Activated CD8-positive, alpha-beta memory T cell treated with anti-CD3 and anti-CD28 coated beads, Interleukin-2, amount 50 U/mL, for 24 hours (primary cell): Measurements from ENCODE around the gene PITHD1.
"Not testable (repeated sequence)": the region's sequence is repeated elsewhere in the genome, so short reads cannot be mapped to it uniquely, and the experiment has no call there.

ENCODE experiments used
- DNase-seq: peaks from one replicate; pipeline ENCODE4 v3.0.0-alpha.2; 2020; ENCODE audit errors: extremely low read depth

PITHD1 gene

GRCh38 chr1:23772854-23773242 lies 5.4 kb upstream of the PITHD1 start:
- no peak for DNase-seq

DNA sequence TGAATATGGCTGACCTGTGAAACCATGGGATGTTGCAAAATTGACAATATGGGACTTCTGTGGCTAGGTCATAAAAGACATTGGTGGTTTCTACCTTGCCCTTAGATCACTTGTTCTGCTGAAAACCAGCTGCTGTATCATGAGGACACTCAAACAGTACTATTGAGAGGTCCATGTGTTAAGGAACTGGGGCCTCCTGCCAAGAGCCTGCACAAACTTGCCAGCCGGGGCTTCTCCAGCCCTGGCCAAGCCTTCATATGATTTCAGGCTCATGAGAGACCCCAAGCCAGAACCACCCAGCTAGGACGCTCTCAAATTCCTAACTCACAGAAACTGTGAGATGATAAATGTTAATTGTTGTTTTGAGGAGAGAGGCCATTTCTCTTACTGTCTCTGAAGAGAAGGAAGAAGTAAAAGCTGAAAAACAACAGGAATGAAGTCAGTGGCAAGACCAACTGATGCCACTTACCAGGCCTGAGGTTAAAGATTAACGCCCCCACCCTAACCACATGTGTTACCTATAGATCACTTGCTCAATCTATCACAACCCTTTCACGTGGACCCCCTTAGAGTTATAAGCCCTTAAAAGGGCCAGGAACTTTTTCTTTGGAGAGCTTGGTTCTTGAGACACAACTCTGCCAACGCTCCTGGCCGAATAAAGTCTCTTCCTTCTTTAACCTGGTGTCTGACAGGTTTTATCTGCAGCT lies 3.9 kb upstream of the PITHD1 start:
- no peak for DNase-seq

DNA sequence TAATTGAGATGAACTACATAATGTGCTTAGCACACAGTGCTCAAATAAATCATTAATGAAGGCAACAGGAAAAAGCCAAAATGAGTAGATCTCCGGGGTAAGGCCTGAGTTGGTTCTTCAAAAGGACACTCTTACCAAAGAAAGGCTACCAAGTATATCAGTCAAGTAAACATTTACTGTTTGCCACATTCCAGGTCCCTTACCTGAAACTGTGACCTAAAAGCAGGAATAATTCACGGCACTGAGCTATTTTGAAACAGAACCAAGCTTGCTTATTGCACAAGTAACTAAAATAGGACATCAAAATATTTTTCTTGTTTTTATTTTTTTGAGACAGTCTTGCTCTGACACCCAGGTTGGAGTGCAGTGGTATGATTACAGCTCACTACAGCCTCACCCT lies 2.0 kb upstream of the PITHD1 start:
- DNase-seq: no peak

DNA sequence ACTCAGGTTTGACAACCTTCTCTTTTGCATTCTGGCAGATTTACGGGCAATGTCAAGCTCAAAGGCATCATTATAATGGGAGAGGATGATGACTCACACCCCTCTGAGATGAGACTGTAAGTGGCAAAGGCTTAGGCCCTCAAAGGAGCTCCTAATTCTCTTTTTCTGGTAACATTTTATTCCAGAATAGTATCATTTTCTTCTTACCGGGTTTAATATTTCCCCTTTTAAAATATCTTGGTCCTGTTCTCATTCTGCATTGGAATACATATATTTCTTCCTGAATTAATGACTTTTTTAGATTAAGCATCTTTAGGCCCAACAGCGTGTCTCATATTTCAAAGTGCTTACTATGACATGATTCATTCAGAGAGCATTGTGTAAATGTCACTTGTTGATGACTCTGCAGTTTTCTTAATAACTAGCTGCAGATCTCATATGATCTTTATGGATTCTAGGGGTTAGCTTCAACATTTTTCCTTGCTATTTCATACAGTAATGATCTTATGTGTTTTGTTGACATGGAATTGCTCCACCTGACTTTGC lies 1.7 kb downstream of the PITHD1 start:
- no peak for DNase-seq

- DNase-seq: not testable (repeated sequence)
Measured at GRCh38 chr1:23783141-23783540, 4.9 kb downstream of the PITHD1 start.

DNA sequence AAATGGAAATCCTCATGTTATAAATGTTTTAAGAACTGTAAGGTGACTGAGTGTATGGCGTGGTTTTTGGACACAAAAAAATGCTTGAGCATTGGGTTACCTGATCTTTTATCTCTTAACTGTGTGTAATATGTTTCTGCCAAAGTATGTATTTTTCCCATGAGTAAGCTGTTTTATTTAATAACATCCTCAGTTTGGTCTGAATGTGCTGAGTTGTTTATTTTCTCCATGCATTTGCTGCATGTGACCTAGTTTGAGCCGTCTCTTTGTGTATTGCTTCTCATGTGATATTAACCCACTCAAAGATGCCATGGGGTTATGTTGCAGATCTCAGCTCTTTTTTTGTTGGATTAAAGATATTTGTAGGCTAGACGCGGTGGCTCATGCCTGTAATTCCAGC lies 6.6 kb downstream of the PITHD1 start:
- no peak for DNase-seq

GRCh38 chr1:23787701-23788100 lies 9.5 kb downstream of the PITHD1 start:
- DNase-seq: no peak

- DNase-seq: no peak
Measured at GRCh38 chr1:23788695-23789094, 10.5 kb downstream of the PITHD1 start.

- peak; percentile 74 for DNase-seq
Measured at GRCh38 chr1:23790696-23791515, 12.7 kb downstream of the PITHD1 start, which contains the start of gene LYPLA2. Gene LYPLA2 (plus strand): TSS chr1:23791145. CDS start chr1:23792683, 1,538 bp downstream.

DNA sequence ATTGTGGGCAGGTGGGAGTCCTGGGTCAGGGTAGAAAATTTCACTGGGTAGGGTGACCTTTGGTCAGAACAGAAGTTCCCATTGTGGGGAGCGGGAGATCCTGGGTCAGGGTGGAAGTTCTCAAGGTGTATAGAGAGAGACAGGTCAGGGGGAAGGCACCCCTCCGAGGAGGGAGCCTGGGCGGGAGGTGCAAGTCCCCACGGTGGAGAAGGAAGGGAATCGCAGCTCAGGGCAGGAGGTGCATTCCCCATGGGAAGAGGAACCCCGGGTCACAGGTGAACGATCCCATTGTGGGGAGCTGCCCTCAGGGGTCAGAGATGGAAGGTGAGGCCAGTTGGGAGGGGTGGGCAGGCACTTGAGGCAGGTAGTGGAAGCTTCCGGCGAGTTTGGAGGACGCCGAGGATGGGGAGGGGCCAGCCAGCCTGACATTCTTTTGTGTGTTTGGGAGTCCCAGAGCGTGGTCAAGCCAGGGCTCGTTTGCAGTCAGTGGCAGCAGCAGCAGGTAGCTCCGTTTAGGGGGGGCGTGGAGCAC lies 13.4 kb downstream of the PITHD1 start:
- no peak for DNase-seq

GRCh38 chr1:23792151-23792945 lies 14.1 kb downstream of the PITHD1 start:
- DNase-seq: no peak

GRCh38 chr1:23793018-23793781 lies 15.0 kb downstream of the PITHD1 start:
- no peak for DNase-seq

- DNase-seq: no peak
Measured at GRCh38 chr1:23793861-23794731, 15.9 kb downstream of the PITHD1 start.

DNA sequence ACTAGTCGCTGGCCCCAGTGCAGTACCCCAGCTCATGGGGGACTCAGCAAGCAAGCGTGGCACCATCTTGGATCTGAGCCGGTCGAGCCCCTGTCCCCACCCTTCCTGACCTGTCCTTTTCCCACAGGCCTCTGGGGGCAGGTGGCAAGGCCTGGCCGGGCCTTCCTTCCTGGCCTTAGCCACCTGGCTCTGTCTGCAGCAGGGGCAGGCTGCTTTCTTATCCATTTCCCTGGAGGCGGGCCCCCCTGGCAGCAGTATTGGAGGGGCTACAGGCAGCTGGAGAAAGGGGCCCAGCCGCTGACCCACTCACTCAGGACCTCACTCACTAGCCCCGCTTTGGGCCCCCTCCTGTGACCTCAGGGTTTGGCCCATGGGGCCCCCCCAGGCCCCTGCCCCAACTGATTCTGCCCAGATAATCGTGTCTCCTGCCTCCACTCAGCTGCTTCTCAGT lies 16.5 kb downstream of the PITHD1 start:
- not testable (repeated sequence) for DNase-seq

GRCh38 chr1:23795676-23796465 lies 17.7 kb downstream of the PITHD1 start:
- no peak for DNase-seq

DNA sequence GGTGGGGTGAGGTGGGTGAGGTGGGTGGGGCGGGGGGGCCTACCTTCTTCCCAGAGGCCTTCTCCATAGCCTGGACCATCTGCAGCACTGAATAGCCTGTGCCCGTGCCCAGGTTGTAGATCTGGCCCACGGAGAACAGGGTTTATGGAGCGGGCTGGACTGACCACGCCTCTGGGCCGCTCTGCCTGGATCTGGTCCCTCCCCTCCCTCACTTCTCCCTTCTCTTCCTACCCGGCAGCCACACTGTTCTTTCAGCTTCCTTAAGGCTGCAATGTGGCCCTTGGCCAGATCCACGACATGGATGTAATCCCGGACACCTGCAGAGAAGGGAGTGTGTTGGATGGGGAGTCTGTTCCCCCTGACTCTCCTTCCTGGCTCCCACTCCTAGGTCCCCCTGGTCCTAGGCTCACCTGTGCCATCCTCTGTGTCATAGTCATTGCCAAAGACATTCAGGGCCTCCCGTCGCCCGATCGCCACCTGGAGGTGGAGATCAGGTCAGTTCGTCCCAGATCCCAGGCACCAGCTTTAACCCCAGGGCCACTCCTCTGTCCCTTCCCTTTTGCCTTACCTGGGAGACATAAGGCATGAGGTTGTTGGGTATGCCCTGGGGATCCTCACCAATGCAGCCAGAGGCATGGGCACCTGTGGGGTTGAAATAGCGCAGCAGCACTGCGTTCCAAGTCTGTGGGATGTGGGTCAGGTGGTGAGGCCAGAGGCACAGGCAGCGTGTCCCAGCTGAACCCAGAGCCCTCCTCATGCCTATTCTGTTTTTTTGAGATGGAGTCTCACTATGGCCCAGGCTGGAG lies 18.5 kb downstream of the PITHD1 start:
- DNase-seq: no peak

DNA sequence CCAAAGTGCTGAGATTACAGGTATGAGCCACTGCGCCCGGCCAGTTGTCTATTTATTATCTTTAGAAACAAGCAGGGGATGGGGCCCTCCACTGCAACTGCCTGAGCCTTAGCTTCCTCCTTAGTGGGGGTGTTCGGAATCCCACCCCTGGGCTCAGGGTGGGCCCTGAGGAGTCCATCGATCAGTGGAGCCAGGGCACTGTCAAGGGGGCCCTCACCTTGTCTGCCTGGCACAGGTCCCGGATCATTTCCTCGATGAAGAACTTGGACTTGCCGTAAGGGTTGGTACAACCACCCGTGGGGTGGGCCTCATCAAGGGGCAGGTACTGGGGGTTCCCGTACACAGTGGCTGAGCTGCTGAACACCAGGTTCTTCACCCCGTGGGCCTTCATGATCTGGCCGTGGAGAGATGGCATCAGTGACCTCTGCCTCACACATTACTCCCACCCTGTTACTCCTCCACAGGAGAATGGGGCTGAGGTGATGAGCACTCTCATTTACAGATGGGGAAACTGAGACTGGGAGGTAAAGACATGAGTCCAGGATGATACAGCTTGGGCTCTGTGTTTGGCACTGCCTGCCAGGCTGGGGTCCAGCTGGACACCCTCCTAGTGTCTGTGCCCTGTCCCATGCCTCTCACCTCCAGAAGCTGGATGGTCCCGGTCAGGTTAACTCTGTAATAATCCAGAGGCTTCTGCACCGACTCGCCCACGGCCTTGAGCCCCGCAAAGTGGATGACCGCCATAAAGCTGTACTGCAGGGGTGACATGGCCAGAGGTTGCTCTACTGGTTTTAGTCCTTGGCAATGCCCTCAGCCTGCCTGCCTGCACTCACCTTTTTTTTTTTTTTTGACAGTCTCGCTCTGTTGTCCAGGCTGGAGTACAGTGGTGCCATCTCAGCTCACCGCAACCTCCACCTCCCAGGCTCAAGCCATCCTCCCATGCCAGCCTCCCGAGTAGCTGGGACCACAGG lies 19.5 kb downstream of the PITHD1 start:
- no peak for DNase-seq
